Measurements from ENCODE around the gene CDK18. TPM values are rescaled to one million over a fixed set of nuclear protein-coding genes. Genes with fewer than 3 reads are reported as not detected.

The CDK18 gene
- polyA plus RNA-seq, 1 donor (not counting 4 experiments of a cell fraction or from before 2014, with no cell fraction given), result 10.9 TPM

GRCh38 chr1:205496661-205497060, 7.8 kb upstream of the CDK18 start:
- Histone ChIP-seq H3K4me3 (ENCODE audit: control insufficient read depth in 2 of 3, extremely low read depth in 1 of 3, insufficient read depth in 2 of 3, low read depth in 1 of 3, low read length in 3 of 3) (no peak overlapping the region), H3K27me3 (ENCODE audit: control insufficient read depth, extremely low read depth, insufficient read depth, low read length) (no peaks in the 10 kb centered on the region), H3K9me3 (ENCODE audit: control insufficient read depth, low read depth, low read length) (no peaks in the 10 kb centered on the region), H3K9ac (ENCODE audit: control insufficient read depth, extremely low read depth, insufficient read depth, low read length) (no peak overlapping the region), H3K4me2 (ENCODE audit: control insufficient read depth, extremely low read depth, insufficient read depth, low read depth, low read length) (no peak overlapping the region), H4K20me1 (ENCODE audit: control insufficient read depth, extremely low read depth, insufficient read depth, low read length) (peaks cover 3% of the 10 kb centered on the region), H3K27ac (ENCODE audit: control insufficient read depth, insufficient read depth, low read length) (no peak overlapping the region), H3K79me2 (ENCODE audit: control insufficient read depth, insufficient read depth, low read length) (no peaks in the 10 kb centered on the region), H3K36me3 (ENCODE audit: control insufficient read depth in 2 of 2, extremely low read depth in 1 of 2, insufficient read depth in 2 of 2, low read length in 2 of 2) (no peaks in the 10 kb centered on the region), H2AFZ (ENCODE audit: control insufficient read depth, low read length) (no peak overlapping the region), H3K9me1 (ENCODE audit: control insufficient read depth, extremely low read depth, insufficient read depth, low read length) (peaks cover 3% of the 10 kb centered on the region), H3K4me1 (ENCODE audit: control insufficient read depth, extremely low read depth, insufficient read depth, low read length) (peaks cover 18% of the 10 kb centered on the region)
- TF ChIP-seq EZH2 (IDR thresholded peaks at IDR 0.05; ENCODE audit: low read length) (no peak), CTCF (optimal IDR thresholded peaks at IDR 0.05 in 1 of 3, IDR thresholded peaks at IDR 0.05 in 1 of 3, conservative IDR thresholded peaks at IDR 0.05 in 1 of 3; ENCODE audit: extremely low read depth in 1 of 3, insufficient read depth in 2 of 3, low read length in 3 of 3) (no peak)
- FAIRE-seq, result no peak
- dilution Hi-C loops (cut with MboI; ENCODE audit: extremely low pct_ligation_motif_present, low sequenced_read_pairs), result no loop called here
- DNase-seq (ENCODE audit: low read depth, low spot score), result no peak

GRCh38 chr1:205497351-205497750, 7.1 kb upstream of the CDK18 start:
- Histone ChIP-seq H3K9ac (ENCODE audit: control insufficient read depth, extremely low read depth, insufficient read depth, low read length) (no peak overlapping the region), H3K79me2 (ENCODE audit: control insufficient read depth, insufficient read depth, low read length) (no peaks in the 10 kb centered on the region), H3K9me1 (ENCODE audit: control insufficient read depth, extremely low read depth, insufficient read depth, low read length) (peaks cover 3% of the 10 kb centered on the region), H3K27me3 (ENCODE audit: control insufficient read depth, extremely low read depth, insufficient read depth, low read length) (no peaks in the 10 kb centered on the region), H2AFZ (ENCODE audit: control insufficient read depth, low read length) (no peak overlapping the region), H3K27ac (ENCODE audit: control insufficient read depth, insufficient read depth, low read length) (no peak overlapping the region), H4K20me1 (ENCODE audit: control insufficient read depth, extremely low read depth, insufficient read depth, low read length) (peaks cover 3% of the 10 kb centered on the region), H3K36me3 (ENCODE audit: control insufficient read depth in 2 of 2, extremely low read depth in 1 of 2, insufficient read depth in 2 of 2, low read length in 2 of 2) (no peaks in the 10 kb centered on the region), H3K4me2 (ENCODE audit: control insufficient read depth, extremely low read depth, insufficient read depth, low read depth, low read length) (no peak overlapping the region), H3K4me3 (ENCODE audit: control insufficient read depth in 2 of 3, extremely low read depth in 1 of 3, insufficient read depth in 2 of 3, low read depth in 1 of 3, low read length in 3 of 3) (no peak overlapping the region), H3K4me1 (ENCODE audit: control insufficient read depth, extremely low read depth, insufficient read depth, low read length) (peaks cover 11% of the 10 kb centered on the region), H3K9me3 (ENCODE audit: control insufficient read depth, low read depth, low read length) (no peaks in the 10 kb centered on the region)
- DNase-seq (ENCODE audit: low read depth, low spot score) (no peak), FAIRE-seq (no peak)
- dilution Hi-C loops (cut with MboI; ENCODE audit: extremely low pct_ligation_motif_present, low sequenced_read_pairs), result no loop called here
- TF ChIP-seq CTCF (optimal IDR thresholded peaks at IDR 0.05 in 1 of 3, IDR thresholded peaks at IDR 0.05 in 1 of 3, conservative IDR thresholded peaks at IDR 0.05 in 1 of 3; ENCODE audit: extremely low read depth in 1 of 3, insufficient read depth in 2 of 3, low read length in 3 of 3) (no peak), EZH2 (IDR thresholded peaks at IDR 0.05; ENCODE audit: low read length) (no peak)

Data from keratinocyte (primary cell).